ENCODE results near the gene CFAP20.
"Not testable (repeated sequence)": the region's sequence is repeated elsewhere in the genome, so short reads cannot be mapped to it uniquely, and the experiment has no call there.

The CFAP20 gene

DNA sequence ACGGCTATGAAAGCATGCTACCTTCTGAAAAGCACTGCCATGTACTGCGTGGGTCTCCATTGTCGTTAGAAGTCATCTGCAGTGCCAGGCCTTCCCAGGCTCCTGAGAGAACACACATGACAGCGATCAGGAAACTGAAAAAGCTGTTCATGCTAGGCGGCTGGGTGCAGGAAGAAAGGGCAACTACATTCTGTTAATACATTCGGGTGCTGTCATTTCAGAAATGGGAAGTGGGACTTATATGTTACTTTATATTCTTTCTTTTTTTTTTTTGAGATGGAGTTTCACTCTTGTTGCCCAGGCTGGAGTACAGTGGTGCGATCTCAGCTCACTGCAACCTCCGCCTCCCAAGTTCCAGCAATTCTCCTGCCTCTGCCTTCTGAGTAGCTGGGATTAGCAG, 19.9 kb downstream of the CFAP20 start:
- H3K36me3 ChIP-seq (ENCODE audit: insufficient read depth, low read length) = peaks cover 10% of the 10 kb centered on the region
- H3K4me3 ChIP-seq (ENCODE audit: low read depth in 1 of 2, low read length in 2 of 2) = no peak overlapping the region
- no peaks in the 10 kb centered on the region for H3K9me3 ChIP-seq (ENCODE audit: low read length)
- H3K4me1 ChIP-seq (ENCODE audit: insufficient read depth, low read length) = no peaks in the 10 kb centered on the region
- H3K9ac ChIP-seq (ENCODE audit: low read length) = no peak overlapping the region
- H3K27me3 ChIP-seq (ENCODE audit: control insufficient read depth in 1 of 2, insufficient read depth in 2 of 2, low read length in 2 of 2) = no peaks in the 10 kb centered on the region
- no peak overlapping the region for H3K27ac ChIP-seq (ENCODE audit: low read depth, low read length)

DNA sequence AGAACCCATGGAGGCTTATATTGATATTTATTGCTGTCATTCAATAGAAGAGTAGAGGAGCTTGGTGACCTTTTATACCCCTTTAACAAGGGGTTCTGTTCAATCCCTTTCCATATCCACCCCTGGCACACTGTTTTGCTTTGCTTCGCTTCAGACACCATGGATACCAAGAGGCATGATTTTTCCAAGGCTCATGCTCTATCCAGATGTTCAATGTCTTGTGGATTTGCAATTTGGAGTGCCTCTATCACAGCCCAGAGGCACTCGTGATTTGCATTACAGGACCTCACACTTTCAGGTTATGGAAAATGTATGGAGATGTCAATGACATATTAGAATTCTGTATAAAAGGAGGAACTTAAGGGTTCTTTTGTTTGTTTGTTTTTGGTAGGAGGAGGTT, 21.5 kb downstream of the CFAP20 start:
- no peak overlapping the region for H3K4me3 ChIP-seq (ENCODE audit: low read depth in 1 of 2, low read length in 2 of 2)
- H3K27ac ChIP-seq (ENCODE audit: low read depth, low read length) = no peak overlapping the region
- H3K9ac ChIP-seq (ENCODE audit: low read length) = no peak overlapping the region
- peaks cover 6% of the 10 kb centered on the region for H3K36me3 ChIP-seq (ENCODE audit: insufficient read depth, low read length)
- H3K9me3 ChIP-seq (ENCODE audit: low read length) = no peaks in the 10 kb centered on the region
- H3K27me3 ChIP-seq (ENCODE audit: control insufficient read depth in 1 of 2, insufficient read depth in 2 of 2, low read length in 2 of 2) = no peaks in the 10 kb centered on the region
- H3K4me1 ChIP-seq (ENCODE audit: insufficient read depth, low read length) = no peaks in the 10 kb centered on the region

DNA sequence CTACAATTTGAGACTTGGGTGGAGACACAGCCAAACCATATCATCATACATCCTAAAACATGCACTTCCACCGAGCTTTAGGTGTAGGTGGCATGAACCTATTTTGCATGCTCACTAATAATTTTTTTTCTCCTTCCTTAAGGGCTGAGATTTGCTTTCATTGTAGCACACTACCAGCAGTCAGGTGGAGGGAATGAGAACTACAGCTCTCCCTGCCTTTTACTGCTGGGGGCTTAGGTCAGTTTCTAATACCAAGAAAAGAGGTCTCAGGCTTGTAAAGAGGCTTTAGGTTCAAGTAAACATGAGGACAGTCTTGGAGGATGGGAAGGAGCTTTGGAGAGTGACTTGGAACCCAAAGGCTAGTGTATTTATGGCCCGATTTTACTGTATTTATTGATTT, 22.0 kb downstream of the CFAP20 start:
- H3K27ac ChIP-seq (ENCODE audit: low read depth, low read length) = no peak overlapping the region
- peaks cover 2% of the 10 kb centered on the region for H3K36me3 ChIP-seq (ENCODE audit: insufficient read depth, low read length)
- no peaks in the 10 kb centered on the region for H3K4me1 ChIP-seq (ENCODE audit: insufficient read depth, low read length)
- H3K9me3 ChIP-seq (ENCODE audit: low read length) = no peaks in the 10 kb centered on the region
- H3K27me3 ChIP-seq (ENCODE audit: control insufficient read depth in 1 of 2, insufficient read depth in 2 of 2, low read length in 2 of 2) = no peaks in the 10 kb centered on the region
- H3K4me3 ChIP-seq (ENCODE audit: low read depth in 1 of 2, low read length in 2 of 2) = no peak overlapping the region
- H3K9ac ChIP-seq (ENCODE audit: low read length) = no peak overlapping the region

- H3K9ac ChIP-seq (ENCODE audit: low read length) = no peak overlapping the region
- H3K27ac ChIP-seq (ENCODE audit: low read depth, low read length) = no peak overlapping the region
- no peaks in the 10 kb centered on the region for H3K27me3 ChIP-seq (ENCODE audit: control insufficient read depth in 1 of 2, insufficient read depth in 2 of 2, low read length in 2 of 2)
- no peaks in the 10 kb centered on the region for H3K9me3 ChIP-seq (ENCODE audit: low read length)
- H3K36me3 ChIP-seq (ENCODE audit: insufficient read depth, low read length) = no peaks in the 10 kb centered on the region
- no peaks in the 10 kb centered on the region for H3K4me1 ChIP-seq (ENCODE audit: insufficient read depth, low read length)
- H3K4me3 ChIP-seq (ENCODE audit: low read depth in 1 of 2, low read length in 2 of 2) = no peak overlapping the region
Observed at GRCh38 chr16:58105631-58106030, 23.6 kb downstream of the CFAP20 start.

GRCh38 chr16:58102665-58103392, 26.4 kb downstream of the CFAP20 start:
- no peak overlapping the region for H3K4me3 ChIP-seq (ENCODE audit: low read depth in 1 of 2, low read length in 2 of 2)
- no peaks in the 10 kb centered on the region for H3K27me3 ChIP-seq (ENCODE audit: control insufficient read depth in 1 of 2, insufficient read depth in 2 of 2, low read length in 2 of 2)
- no peak overlapping the region for H3K9ac ChIP-seq (ENCODE audit: low read length)
- H3K27ac ChIP-seq (ENCODE audit: low read depth, low read length) = no peak overlapping the region
- no peaks in the 10 kb centered on the region for H3K4me1 ChIP-seq (ENCODE audit: insufficient read depth, low read length)
- no peaks in the 10 kb centered on the region for H3K9me3 ChIP-seq (ENCODE audit: low read length)
- H3K36me3 ChIP-seq (ENCODE audit: insufficient read depth, low read length) = no peaks in the 10 kb centered on the region

GRCh38 chr16:58099956-58100300, 29.3 kb downstream of the CFAP20 start:
- H3K9me3 ChIP-seq (ENCODE audit: low read length) = no peaks in the 10 kb centered on the region
- H3K4me3 ChIP-seq (ENCODE audit: low read depth in 1 of 2, low read length in 2 of 2) = no peak overlapping the region
- no peaks in the 10 kb centered on the region for H3K27me3 ChIP-seq (ENCODE audit: control insufficient read depth in 1 of 2, insufficient read depth in 2 of 2, low read length in 2 of 2)
- H3K36me3 ChIP-seq (ENCODE audit: insufficient read depth, low read length) = no peaks in the 10 kb centered on the region
- no peak overlapping the region for H3K9ac ChIP-seq (ENCODE audit: low read length)
- no peaks in the 10 kb centered on the region for H3K4me1 ChIP-seq (ENCODE audit: insufficient read depth, low read length)
- no peak overlapping the region for H3K27ac ChIP-seq (ENCODE audit: low read depth, low read length)

DNA sequence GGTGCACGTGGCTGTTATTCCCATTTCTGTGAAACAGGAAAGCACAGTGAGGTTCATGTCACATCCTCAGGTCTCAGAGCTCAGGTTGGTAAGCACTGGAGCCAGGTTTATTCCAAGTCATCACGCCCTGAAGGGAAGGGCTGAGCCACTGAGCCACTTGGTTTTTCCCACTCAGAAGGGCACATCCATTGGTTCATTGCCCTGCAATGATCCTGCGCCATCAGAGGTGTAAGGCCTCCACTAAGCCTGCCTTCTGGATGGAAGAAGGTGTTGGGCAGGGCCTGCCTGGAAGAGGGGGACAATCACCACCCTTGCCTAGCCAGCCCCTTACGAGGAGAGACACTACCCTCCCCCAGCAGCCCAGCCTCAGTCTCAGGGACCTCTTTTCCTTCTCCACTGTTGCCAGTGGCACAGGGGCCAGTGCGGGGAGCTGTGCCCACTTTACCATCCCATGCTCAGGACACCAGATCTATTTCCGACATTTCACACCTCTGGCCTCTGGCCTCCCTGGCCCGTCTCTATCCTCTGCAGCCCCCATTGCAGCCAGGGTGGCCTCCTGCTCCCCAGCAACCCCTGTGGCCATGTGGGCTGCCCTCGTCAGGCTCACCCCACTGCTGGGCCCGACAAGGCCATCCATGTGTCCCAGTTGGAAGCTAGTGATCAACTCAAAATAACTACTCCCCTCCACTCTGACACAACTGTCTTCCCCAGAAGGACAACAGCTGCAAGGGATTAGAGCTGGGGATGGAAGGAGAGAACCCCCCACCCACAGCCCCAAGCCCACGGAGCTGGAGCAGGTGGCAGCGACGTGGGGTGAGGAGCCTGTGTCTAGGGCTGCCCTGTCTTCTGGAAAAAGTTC, 29.9 kb downstream of the CFAP20 start:
- no peak overlapping the region for H3K27ac ChIP-seq (ENCODE audit: low read depth, low read length)
- no peaks in the 10 kb centered on the region for H3K9me3 ChIP-seq (ENCODE audit: low read length)
- no peaks in the 10 kb centered on the region for H3K27me3 ChIP-seq (ENCODE audit: control insufficient read depth in 1 of 2, insufficient read depth in 2 of 2, low read length in 2 of 2)
- H3K9ac ChIP-seq (ENCODE audit: low read length) = no peak overlapping the region
- no peaks in the 10 kb centered on the region for H3K36me3 ChIP-seq (ENCODE audit: insufficient read depth, low read length)
- no peak overlapping the region for H3K4me3 ChIP-seq (ENCODE audit: low read depth in 1 of 2, low read length in 2 of 2)
- no peaks in the 10 kb centered on the region for H3K4me1 ChIP-seq (ENCODE audit: insufficient read depth, low read length)

DNA sequence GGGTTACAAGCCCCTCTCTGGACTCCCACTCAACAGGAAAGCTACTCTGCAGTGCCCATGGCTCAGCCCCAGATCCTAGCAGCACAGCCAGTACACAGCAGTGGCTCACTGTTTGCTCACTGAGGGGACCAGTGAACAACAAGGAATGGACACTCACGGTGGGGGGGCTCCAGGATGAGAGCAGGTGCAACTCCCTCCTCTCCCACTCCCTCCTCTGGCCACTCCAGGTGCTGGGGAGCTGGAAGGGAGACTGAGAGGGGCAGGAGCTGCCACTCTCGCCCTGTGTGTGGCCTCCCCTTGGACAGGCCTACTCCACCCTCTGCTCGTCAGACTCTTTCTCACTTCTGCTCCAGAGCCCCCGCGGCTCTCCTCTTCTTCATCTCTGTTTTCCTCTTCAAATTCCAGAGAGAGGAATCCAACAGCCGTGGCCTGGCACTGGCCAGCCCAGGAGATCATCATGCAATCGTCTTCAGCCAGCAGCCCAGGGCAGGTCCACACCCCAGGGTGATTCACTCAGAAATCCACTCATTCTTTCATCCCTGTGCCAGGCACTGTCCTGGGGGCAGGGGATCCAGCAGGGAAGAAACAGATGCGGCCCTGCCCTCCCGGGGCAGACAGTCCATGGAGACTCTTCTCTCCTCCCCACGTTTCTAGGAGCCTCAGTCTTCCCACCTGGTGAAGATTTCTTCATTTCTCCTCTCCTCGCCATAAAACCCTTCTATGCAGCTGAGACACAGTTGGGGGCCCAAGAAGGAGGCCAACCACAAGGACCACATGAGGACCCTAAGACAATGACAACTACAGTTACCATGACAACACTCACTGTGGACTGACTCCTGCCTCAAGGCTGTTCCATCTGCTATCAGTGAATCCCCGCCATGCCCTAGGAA, 30.7 kb downstream of the CFAP20 start:
- H3K4me1 ChIP-seq (ENCODE audit: insufficient read depth, low read length) = no peaks in the 10 kb centered on the region

DNA sequence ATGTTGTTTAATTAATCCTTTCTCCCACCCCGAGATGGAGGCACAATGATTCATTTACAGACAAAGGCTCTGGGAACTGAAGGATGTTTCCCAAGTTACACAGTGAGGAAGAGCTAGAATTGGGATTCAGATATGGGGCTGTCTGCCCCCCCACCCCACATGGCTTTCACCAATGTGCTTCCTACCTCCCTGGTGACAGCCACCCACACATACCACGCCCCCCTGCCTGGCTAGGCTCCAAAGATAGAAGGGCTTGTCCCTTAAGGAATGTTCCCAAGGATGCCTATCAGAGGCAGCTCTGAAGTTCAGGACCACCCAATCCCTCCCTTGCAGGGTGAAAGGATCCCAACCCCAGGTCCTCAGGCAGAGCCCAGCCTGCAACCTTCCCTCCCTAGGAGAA, 32.9 kb downstream of the CFAP20 start:
- Histone ChIP-seq H3K27ac (ENCODE audit: low read depth, low read length) (no peak overlapping the region), H3K36me3 (ENCODE audit: insufficient read depth, low read length) (no peaks in the 10 kb centered on the region), H3K4me3 (ENCODE audit: low read depth in 1 of 2, low read length in 2 of 2) (no peak overlapping the region), H3K9me3 (ENCODE audit: low read length) (no peaks in the 10 kb centered on the region), H3K4me1 (ENCODE audit: insufficient read depth, low read length) (no peaks in the 10 kb centered on the region), H3K9ac (ENCODE audit: low read length) (no peak overlapping the region), H3K27me3 (ENCODE audit: control insufficient read depth in 1 of 2, insufficient read depth in 2 of 2, low read length in 2 of 2) (no peaks in the 10 kb centered on the region)

More for the DNA sequence above, 30.7 kb downstream of the CFAP20 start:
- Histone ChIP-seq H3K27me3 (ENCODE audit: control insufficient read depth in 1 of 2, insufficient read depth in 2 of 2, low read length in 2 of 2) (no peaks in the 10 kb centered on the region), H3K4me3 (ENCODE audit: low read depth in 1 of 2, low read length in 2 of 2) (no peak overlapping the region), H3K36me3 (ENCODE audit: insufficient read depth, low read length) (no peaks in the 10 kb centered on the region), H3K9ac (ENCODE audit: low read length) (no peak overlapping the region), H3K27ac (ENCODE audit: low read depth, low read length) (no peak overlapping the region), H3K9me3 (ENCODE audit: low read length) (no peaks in the 10 kb centered on the region)

GRCh38 chr16:58095575-58095960, 33.6 kb downstream of the CFAP20 start:
- H3K4me1 ChIP-seq (ENCODE audit: insufficient read depth, low read length); H3K9me3 ChIP-seq (ENCODE audit: low read length); H3K36me3 ChIP-seq (ENCODE audit: insufficient read depth, low read length); H3K4me3 ChIP-seq (ENCODE audit: low read depth in 1 of 2, low read length in 2 of 2); H3K27me3 ChIP-seq (ENCODE audit: control insufficient read depth in 1 of 2, insufficient read depth in 2 of 2, low read length in 2 of 2); H3K27ac ChIP-seq (ENCODE audit: low read depth, low read length); H3K9ac ChIP-seq (ENCODE audit: low read length): not testable (repeated sequence)

DNA sequence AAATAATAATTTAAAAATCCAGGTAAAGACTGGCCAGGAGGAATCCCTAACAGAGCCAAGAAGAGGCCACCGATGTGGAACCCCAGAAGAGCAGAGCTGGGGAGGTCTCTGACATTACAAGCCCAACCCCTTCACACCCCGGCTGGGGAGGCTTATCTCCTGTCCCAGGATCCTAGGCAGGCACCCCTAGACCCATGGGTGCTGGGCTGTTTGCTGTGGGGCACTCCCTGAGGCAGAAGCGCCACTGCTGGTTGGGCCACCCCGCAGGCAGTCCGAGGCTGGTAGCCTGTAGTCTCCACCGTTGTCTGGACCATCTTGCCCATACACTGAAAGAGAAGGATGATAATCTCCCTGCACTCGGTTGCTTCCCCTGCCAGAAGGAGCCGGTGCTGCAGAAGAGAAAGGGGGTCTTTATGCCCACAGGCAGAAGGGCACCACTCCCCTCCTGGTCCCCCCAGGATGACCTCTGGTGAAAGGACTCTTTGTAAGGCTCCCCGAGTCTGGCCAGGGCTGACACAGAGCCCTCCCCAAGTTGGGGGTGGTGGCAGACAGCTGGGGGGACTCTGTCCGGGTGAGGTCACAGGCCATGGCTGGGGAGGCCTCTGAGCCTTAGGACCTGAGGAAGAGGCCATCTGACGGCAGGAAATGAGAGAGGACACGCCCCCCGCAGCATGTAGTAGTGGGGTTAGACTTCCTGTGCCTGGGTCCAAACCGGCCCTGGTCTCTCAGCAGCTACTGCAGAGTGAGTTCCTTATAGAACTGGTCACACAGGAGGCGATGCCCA, 34.2 kb downstream of the CFAP20 start:
- Histone ChIP-seq H3K27me3 (ENCODE audit: control insufficient read depth in 1 of 2, insufficient read depth in 2 of 2, low read length in 2 of 2) (no peaks in the 10 kb centered on the region), H3K36me3 (ENCODE audit: insufficient read depth, low read length) (no peaks in the 10 kb centered on the region), H3K4me3 (ENCODE audit: low read depth in 1 of 2, low read length in 2 of 2) (no peak overlapping the region), H3K27ac (ENCODE audit: low read depth, low read length) (no peak overlapping the region), H3K4me1 (ENCODE audit: insufficient read depth, low read length) (no peaks in the 10 kb centered on the region), H3K9ac (ENCODE audit: low read length) (no peak overlapping the region), H3K9me3 (ENCODE audit: low read length) (no peaks in the 10 kb centered on the region)

Measured in muscle layer of colon (tissue), 2 donors.